Naive B cell (primary cell): Measurements from ENCODE around the gene ACR. TPM values are rescaled to one million over a fixed set of nuclear protein-coding genes. Genes with fewer than 3 reads are reported as not detected.

Source experiments
- ATAC-seq, 2 donors: fragments of 150-1000 bp; cut with Tn5 transposase; 2 replicates each; pipeline ENCODE4 v1.10.0; 2021; ENCODE audit warnings: low read depth in 2 of 2, mild to moderate bottlenecking in 2 of 2, moderate library complexity in 2 of 2
- DNase-seq: peaks from one replicate; pipeline ENCODE4 v3.0.0; 2022
- H3K27ac Mint-ChIP-seq, 6 donors: one replicate each; pipeline ENCODE4 v1.8.0; 2020 to 2022; ENCODE audit warnings: mild to moderate bottlenecking in 6 of 6, mixed read lengths in 6 of 6, moderate library complexity in 5 of 6, inconsistent platforms in 2 of 6
- H3K27me3 Mint-ChIP-seq, 3 donors: one replicate each; pipeline ENCODE4 v1.8.0; 2021 to 2022; ENCODE audit warnings: mixed read lengths in 3 of 3, mild to moderate bottlenecking in 1 of 3
- H3K36me3 Mint-ChIP-seq, 2 donors: one replicate each; pipeline ENCODE4 v1.8.0; 2020 to 2022; ENCODE audit warnings: mixed read lengths in 2 of 2, inconsistent platforms in 1 of 2, mild to moderate bottlenecking in 1 of 2
- H3K4me1 Mint-ChIP-seq, 3 donors: one replicate each; pipeline ENCODE4 v1.8.0; 2020 to 2022; ENCODE audit warnings: mixed read lengths in 3 of 3, inconsistent platforms in 1 of 3, mild to moderate bottlenecking in 1 of 3, moderate library complexity in 1 of 3
- H3K4me3 Mint-ChIP-seq, 8 donors: one replicate each; pipeline ENCODE4 v1.8.0; 2020 to 2022; ENCODE audit warnings: mild to moderate bottlenecking in 8 of 8, mixed read lengths in 8 of 8, moderate library complexity in 8 of 8, inconsistent platforms in 2 of 8
- H3K9me3 Mint-ChIP-seq, 7 donors: one replicate each; pipeline ENCODE4 v1.8.0; 2020 to 2022; ENCODE audit warnings: mixed read lengths in 7 of 7, mild to moderate bottlenecking in 5 of 7, inconsistent platforms in 2 of 7, moderate library complexity in 1 of 7
- polyA plus RNA-seq, 6 donors: library from polyadenylated mRNA; unstranded; fragments of 300-500 nt; fragmentation: Illumina TruSeq; gene quantifications; one replicate each; pipeline ENCODE4 v1.2.3, GENCODE V29; 2021; ENCODE audit warnings: low read depth in 6 of 6

The ACR gene
- polyA plus RNA-seq, 6 donors from 2014 or later, result not detected

DNA sequence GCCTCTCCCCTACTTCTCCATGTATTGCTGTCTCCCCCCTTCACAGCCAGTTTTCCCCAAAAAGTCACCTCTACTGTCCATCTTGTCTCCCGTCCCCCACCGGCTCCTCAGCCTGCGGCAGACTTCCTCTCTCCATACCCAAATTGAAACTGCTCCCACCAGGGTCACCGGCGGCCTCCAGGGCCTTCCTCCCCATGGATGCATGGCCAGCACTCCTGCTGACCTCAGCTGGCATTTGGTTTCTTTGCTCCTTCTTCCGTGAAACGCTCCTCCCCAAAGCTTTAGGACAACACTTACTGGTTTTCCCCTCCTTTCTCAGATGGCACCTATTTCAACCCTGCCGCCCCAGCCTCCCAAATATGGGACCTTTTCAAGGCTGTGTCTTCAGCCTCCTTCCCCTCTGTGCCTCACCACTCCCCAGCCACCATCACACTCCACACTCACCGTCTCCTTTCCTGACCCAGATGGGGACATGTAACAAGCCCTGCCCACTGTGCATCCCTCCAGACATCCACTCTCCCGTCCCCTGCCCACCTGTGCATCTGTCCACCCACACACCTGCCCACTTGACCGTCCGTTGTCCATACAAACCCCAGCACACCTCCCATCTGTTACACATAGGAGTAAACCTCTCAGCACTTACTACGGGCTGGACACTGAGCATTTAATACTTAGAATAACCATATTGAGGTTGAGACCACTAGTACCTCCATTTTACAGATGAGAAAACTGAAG is 21.5 kb upstream of the ACR start:
- Mint-ChIP-seq H3K4me1 (peaks cover 0 to 4% (median 0%) of the 10 kb centered on the region in 3 donors), H3K4me3 (no peak overlapping the region), H3K36me3 (no peaks in the 10 kb centered on the region), H3K9me3 (no peaks in the 10 kb centered on the region), H3K27me3 (peaks cover 0 to 11% (median 0%) of the 10 kb centered on the region in 3 donors), H3K27ac (peak overlapping the region in 1 of 6 donors; percentile 48)
- ATAC-seq, result no peak
- DNase-seq, result no peak

GRCh38 chr22:50717709-50718351 is 20.2 kb upstream of the ACR start:
- H3K27ac Mint-ChIP-seq, result peak overlapping the region in 1 of 6 donors; percentile 4
- no peak for ATAC-seq

DNA sequence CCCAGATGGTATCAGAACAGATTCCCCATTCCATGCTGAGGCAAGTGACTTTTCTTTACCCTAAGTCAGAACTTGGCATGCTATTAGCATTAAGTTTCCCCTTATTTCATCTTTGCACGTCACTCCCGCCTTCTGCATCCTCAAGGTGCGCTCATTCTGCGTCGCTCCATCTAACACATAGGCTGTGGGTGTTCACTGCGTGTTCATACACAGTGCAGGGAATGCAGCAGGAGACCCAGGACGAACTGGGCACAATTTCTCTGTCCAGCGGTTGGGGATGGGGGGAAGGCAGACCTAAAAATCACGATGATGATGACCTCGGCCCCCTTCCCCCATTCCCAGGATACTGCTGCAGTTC is 19.7 kb upstream of the ACR start:
- ATAC-seq, result no peak
- no peak overlapping the region for H3K27ac Mint-ChIP-seq
- H3K9me3 Mint-ChIP-seq, result peaks cover 0 to 3% (median 0%) of the 10 kb centered on the region in 7 donors
- H3K4me3 Mint-ChIP-seq, result no peak overlapping the region
- peaks cover 0 to 6% (median 4%) of the 10 kb centered on the region in 3 donors for H3K4me1 Mint-ChIP-seq
- no peaks in the 10 kb centered on the region for H3K36me3 Mint-ChIP-seq
- H3K27me3 Mint-ChIP-seq, result peaks cover 0 to 11% (median 9%) of the 10 kb centered on the region in 3 donors
- no peak for DNase-seq

More at GRCh38 chr22:50717709-50718351, 20.2 kb upstream of the ACR start:
- no peak for DNase-seq
- Mint-ChIP-seq H3K4me1 (peaks cover 0 to 4% (median 1%) of the 10 kb centered on the region in 3 donors), H3K27me3 (peaks cover 0 to 11% (median 4%) of the 10 kb centered on the region in 3 donors), H3K36me3 (no peaks in the 10 kb centered on the region), H3K9me3 (peaks cover 0 to 3% (median 0%) of the 10 kb centered on the region in 7 donors), H3K4me3 (no peak overlapping the region)

- H3K36me3 Mint-ChIP-seq, result no peaks in the 10 kb centered on the region
- peaks cover 0 to 11% (median 9%) of the 10 kb centered on the region in 3 donors for H3K27me3 Mint-ChIP-seq
- H3K9me3 Mint-ChIP-seq, result peaks cover 0 to 3% (median 0%) of the 10 kb centered on the region in 7 donors
- no peak overlapping the region for H3K27ac Mint-ChIP-seq
- no peak overlapping the region for H3K4me3 Mint-ChIP-seq
- no peak for DNase-seq
- ATAC-seq, result no peak
- H3K4me1 Mint-ChIP-seq, result peaks cover 11 to 19% (median 13%) of the 10 kb centered on the region in 3 donors
Observed at GRCh38 chr22:50719814-50720300, 18.1 kb upstream of the ACR start.

GRCh38 chr22:50720301-50721256 is 17.4 kb upstream of the ACR start:
- H3K4me1 Mint-ChIP-seq, result peaks cover 11 to 19% (median 13%) of the 10 kb centered on the region in 3 donors
- H3K4me3 Mint-ChIP-seq, result no peak overlapping the region
- no peak for ATAC-seq
- peaks cover 0 to 11% (median 9%) of the 10 kb centered on the region in 3 donors for H3K27me3 Mint-ChIP-seq
- H3K9me3 Mint-ChIP-seq, result peaks cover 0 to 3% (median 0%) of the 10 kb centered on the region in 7 donors
- DNase-seq, result no peak
- no peaks in the 10 kb centered on the region for H3K36me3 Mint-ChIP-seq
- H3K27ac Mint-ChIP-seq, result no peak overlapping the region

DNA sequence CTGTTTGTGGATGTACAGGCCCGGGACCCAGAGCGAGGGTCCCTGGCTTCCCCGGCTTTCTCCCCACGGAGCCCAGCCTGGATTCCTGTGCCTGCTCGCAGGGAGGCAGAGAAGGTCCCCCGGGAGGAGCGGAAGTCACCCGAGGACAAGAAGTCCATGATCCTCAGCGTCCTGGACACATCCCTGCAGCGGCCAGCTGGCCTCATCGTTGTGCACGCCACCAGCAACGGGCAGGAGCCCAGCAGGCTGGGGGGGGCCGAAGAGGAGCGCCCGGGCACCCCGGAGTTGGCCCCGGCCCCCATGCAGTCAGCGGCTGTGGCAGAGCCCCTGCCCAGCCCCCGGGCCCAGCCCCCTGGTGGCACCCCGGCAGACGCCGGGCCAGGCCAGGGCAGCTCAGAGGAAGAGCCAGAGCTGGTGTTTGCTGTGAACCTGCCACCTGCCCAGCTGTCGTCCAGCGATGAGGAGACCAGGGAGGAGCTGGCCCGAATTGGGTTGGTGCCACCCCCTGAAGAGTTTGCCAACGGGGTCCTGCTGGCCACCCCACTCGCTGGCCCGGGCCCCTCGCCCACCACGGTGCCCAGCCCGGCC is 16.7 kb upstream of the ACR start:
- no peak for DNase-seq
- H3K9me3 Mint-ChIP-seq, result peaks cover 0 to 3% (median 0%) of the 10 kb centered on the region in 7 donors
- peaks cover 0 to 9% (median 7%) of the 10 kb centered on the region in 3 donors for H3K27me3 Mint-ChIP-seq
- H3K4me1 Mint-ChIP-seq, result peaks cover 11 to 19% (median 13%) of the 10 kb centered on the region in 3 donors
- no peak for ATAC-seq
- no peak overlapping the region for H3K27ac Mint-ChIP-seq
- no peak overlapping the region for H3K4me3 Mint-ChIP-seq
- no peaks in the 10 kb centered on the region for H3K36me3 Mint-ChIP-seq

GRCh38 chr22:50722048-50722701 is 15.8 kb upstream of the ACR start:
- Mint-ChIP-seq H3K27me3 (peaks cover 0 to 9% (median 0%) of the 10 kb centered on the region in 3 donors), H3K9me3 (peaks cover 0 to 3% (median 0%) of the 10 kb centered on the region in 7 donors), H3K36me3 (no peaks in the 10 kb centered on the region), H3K4me1 (peaks cover 11 to 19% (median 13%) of the 10 kb centered on the region in 3 donors), H3K27ac (no peak overlapping the region), H3K4me3 (no peak overlapping the region)
- DNase-seq (no peak), ATAC-seq (no peak)

DNA sequence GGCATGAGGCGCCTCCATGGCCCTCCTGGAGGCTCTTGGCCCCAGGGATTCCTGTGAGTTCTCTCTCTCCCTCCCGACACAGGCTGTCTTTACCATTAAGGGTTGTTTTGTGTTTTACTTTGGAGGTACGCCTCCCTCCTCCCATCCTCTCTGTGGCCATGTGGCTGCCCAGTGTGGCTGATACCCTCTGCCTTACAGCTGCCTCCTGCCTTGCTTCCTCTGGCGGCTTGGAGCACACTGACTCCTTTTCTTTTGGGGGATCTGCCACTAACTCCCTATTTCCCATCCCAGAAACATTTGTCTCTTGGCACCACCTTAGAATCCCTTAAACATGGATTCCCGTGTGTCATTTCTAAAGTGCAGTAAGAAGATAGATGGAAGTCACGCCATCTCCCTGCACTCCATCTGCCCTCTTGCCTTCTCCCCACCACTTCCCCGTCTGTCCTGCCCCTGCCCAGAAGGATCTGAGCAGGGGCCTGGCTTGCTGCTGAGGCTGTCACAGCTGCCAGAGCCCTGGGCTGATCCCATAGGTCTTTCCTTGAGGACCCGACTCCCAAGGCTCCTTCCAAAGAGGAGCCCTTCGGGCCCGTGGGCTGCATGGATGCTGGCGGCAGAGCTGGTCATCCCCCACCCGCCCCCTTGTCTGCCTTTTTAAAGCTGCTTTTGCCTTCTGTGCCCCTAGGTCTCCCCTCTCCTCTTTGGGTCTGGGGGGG is 15.1 kb upstream of the ACR start:
- Mint-ChIP-seq H3K27ac (peak overlapping the region in 1 of 6 donors; percentile 15), H3K36me3 (no peaks in the 10 kb centered on the region), H3K9me3 (peaks cover 0 to 3% (median 0%) of the 10 kb centered on the region in 7 donors), H3K4me1 (peaks cover 9 to 19% (median 11%) of the 10 kb centered on the region in 3 donors), H3K27me3 (peaks cover 0 to 9% (median 0%) of the 10 kb centered on the region in 3 donors), H3K4me3 (no peak overlapping the region)
- DNase-seq, result no peak
- no peak for ATAC-seq

GRCh38 chr22:50723991-50724390 is 14.0 kb upstream of the ACR start:
- Mint-ChIP-seq H3K9me3 (peaks cover 0 to 3% (median 0%) of the 10 kb centered on the region in 7 donors), H3K4me1 (peaks cover 9 to 19% (median 13%) of the 10 kb centered on the region in 3 donors), H3K4me3 (no peak overlapping the region), H3K27ac (peak overlapping the region in 3 of 6 donors; percentile 13 to 64 (median 16)), H3K27me3 (peaks cover 0 to 9% (median 0%) of the 10 kb centered on the region in 3 donors), H3K36me3 (no peaks in the 10 kb centered on the region)
- DNase-seq (peak; percentile 31), ATAC-seq (peak; percentile 84 to 85)

DNA sequence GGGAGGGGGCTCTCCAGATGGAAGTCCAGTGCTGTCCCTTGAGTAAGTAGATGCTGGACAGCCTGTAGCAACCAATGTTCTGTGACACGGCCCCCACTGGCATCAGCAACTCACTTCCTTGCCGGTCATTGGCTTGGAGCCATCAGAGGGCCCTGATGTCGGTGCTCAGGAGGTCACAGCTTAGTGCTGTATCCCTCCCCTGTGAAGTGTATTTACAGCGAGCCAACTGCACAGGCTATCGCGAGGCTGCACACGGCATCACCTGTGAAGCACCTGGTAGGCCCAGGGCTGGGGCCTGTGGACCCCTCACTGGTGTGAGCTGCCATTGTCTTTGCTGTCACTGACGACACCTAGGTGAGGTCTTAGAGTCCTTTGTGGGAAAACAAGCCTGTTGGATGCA is 13.4 kb upstream of the ACR start:
- Mint-ChIP-seq H3K9me3 (peaks cover 0 to 3% (median 0%) of the 10 kb centered on the region in 7 donors), H3K27ac (peak overlapping the region in 1 of 6 donors; percentile 16), H3K36me3 (no peaks in the 10 kb centered on the region), H3K27me3 (peaks cover 0 to 9% (median 0%) of the 10 kb centered on the region in 3 donors), H3K4me1 (peaks cover 12 to 21% (median 15%) of the 10 kb centered on the region in 3 donors), H3K4me3 (no peak overlapping the region)
- no peak for ATAC-seq
- no peak for DNase-seq

- peaks cover 0 to 3% (median 0%) of the 10 kb centered on the region in 7 donors for H3K9me3 Mint-ChIP-seq
Observed at GRCh38 chr22:50725597-50725996, 12.4 kb upstream of the ACR start.

More at GRCh38 chr22:50725597-50725996, 12.4 kb upstream of the ACR start:
- DNase-seq (no peak), ATAC-seq (no peak)
- Mint-ChIP-seq H3K4me3 (no peak overlapping the region), H3K36me3 (no peaks in the 10 kb centered on the region), H3K27me3 (peaks cover 0 to 9% (median 0%) of the 10 kb centered on the region in 3 donors), H3K27ac (peak overlapping the region in 1 of 6 donors; percentile 78), H3K4me1 (peaks cover 14 to 22% (median 18%) of the 10 kb centered on the region in 3 donors)
